Stomach (tissue), 9 donors: ENCODE data around the gene CDYL. TPM values are rescaled to one million over a fixed set of nuclear protein-coding genes. Genes with fewer than 3 reads are reported as not detected.

ENCODE experiments used
- DNase-seq, 2 donors: peaks; one replicate each; pipeline versions ENCODE4 v3.0.0 to v3.0.0-alpha.2; 2013 to 2019
- H3K27ac ChIP-seq, 5 donors: fragments of 200-600 bp in 4 of 5; sonication (generic) in 4 of 5; one replicate each; pipeline ENCODE4 v1.5.1; 2013 to 2019; ENCODE audit warnings: mild to moderate bottlenecking in 1 of 5, moderate library complexity in 1 of 5
- H3K27me3 ChIP-seq, 3 donors: fragments of 200-600 bp; sonication (generic); one replicate each; pipeline ENCODE4 v1.5.1; 2017 to 2019; ENCODE audit warnings: mixed run types in 1 of 3
- H3K36me3 ChIP-seq, 4 donors: fragments of 200-600 bp; sonication (generic); 1 replicate in 3 of 4; 2 replicates in 1 of 4; pipeline ENCODE4 v1.5.1; 2016 to 2019
- H3K4me1 ChIP-seq, 4 donors: fragments of 200-600 bp; sonication (generic); one replicate each; pipeline ENCODE4 v1.5.1; 2016 to 2019
- H3K4me3 ChIP-seq, 4 donors: fragments of 200-600 bp; sonication (generic) in 3 of 4; one replicate each; pipeline ENCODE4 v1.5.1; 2016 to 2019; ENCODE audit warnings: mild to moderate bottlenecking in 1 of 4
- H3K9me3 ChIP-seq, 4 donors: fragments of 200-600 bp; sonication (generic); one replicate each; pipeline ENCODE4 v1.5.1; 2016 to 2019
- EP300 ChIP-seq: sonication (generic); formaldehyde crosslinking; IDR thresholded peaks from one replicate; pipeline ENCODE4 v1.6.1; 2017; ENCODE audit warnings: antibody characterized with exemption
- POLR2A ChIP-seq, 4 donors: fragments of 450-650 bp; IDR thresholded peaks; one replicate each; pipeline ENCODE4 v1.6.1; 2016; ENCODE audit warnings: antibody characterized with exemption in 4 of 4, control low read depth in 2 of 4, mild to moderate bottlenecking in 1 of 4, moderate library complexity in 1 of 4
- POLR2AphosphoS5 ChIP-seq, 3 donors: sonication (generic); formaldehyde crosslinking; IDR thresholded peaks; one replicate each; pipeline ENCODE4 v1.6.1; 2016; ENCODE audit warnings: antibody characterized with exemption in 3 of 3
- WGBS, 5 donors: extraction: QIAGEN DNeasy Blood & Tissue Kit in 3 of 5; methylation state at CpG; one replicate each; pipeline versions ENCODE4 v1.1.5 to v1.1.7; 2013 to 2018; 5-methylcytosine and 5-hydroxymethylcytosine counted together
- intact Hi-C: fragments of 100-400 bp; cut with DNase I; formaldehyde crosslinking; loops from one replicate; pipeline ENCODE4 v1.15.1; 2023; ENCODE audit warnings: low total_unique reads
- polyA plus RNA-seq, 3 donors: library from polyadenylated mRNA; stranded (reverse); fragments of 200-250 nt; gene quantifications; one replicate each; pipeline ENCODE4 v1.2.3, GENCODE V29; 2013
- total RNA-seq, 5 donors: library from RNA; depleted of rRNA; stranded (reverse); fragments of >200 nt; gene quantifications; one replicate each; pipeline versions ENCODE4 v1.1.0 to v1.2.3, GENCODE V29; 2014 to 2016
- TF ChIP-seq, protein P1 (sequence below), 7 experiments: fragments of 450-650 bp in 4 of 7; fragments of 200-600 bp in 3 of 7; sonication (generic) in 3 of 7; IDR thresholded peaks; one replicate each; pipeline ENCODE4 v1.5.1; 2016 to 2019; ENCODE audit warnings: antibody characterized with exemption in 7 of 7, control low read depth in 2 of 7, mild to moderate bottlenecking in 1 of 7
- donor health status: healthy with polysubstance abuse.
- donor health status: Bipolar disorder and iron deficiency.
- donor health status: healthy.

Gene CDYL
- total and polyA plus RNA-seq, 8 donors = 6.2 to 226 (median 18.4) TPM

DNA sequence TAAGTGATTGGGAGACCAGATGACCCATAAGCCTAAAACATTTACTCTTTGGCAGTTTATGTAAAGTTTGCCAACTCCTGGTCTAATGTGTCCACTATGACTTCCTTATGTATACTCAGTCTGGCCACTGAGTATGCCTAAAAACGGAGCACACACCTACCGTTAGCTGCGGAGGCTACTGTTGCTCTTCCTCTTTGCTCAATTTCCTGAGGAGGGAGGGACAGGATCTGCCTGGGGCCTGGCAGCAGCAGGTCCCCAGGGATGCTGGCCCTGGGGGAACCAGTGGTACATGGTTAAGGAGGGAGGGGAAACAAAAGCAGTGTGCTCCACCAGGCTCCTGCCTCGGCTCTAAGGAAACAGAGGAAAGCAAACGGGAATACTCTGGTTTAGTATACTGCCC lies 113.5 kb downstream of the CDYL start:
- Histone ChIP-seq H3K27ac (no peak overlapping the region), H3K27me3 (no peaks in the 10 kb centered on the region), H3K36me3 (peaks cover 6 to 31% (median 29%) of the 10 kb centered on the region in 4 donors), H3K4me1 (peaks cover 0 to 3% (median 0%) of the 10 kb centered on the region in 4 donors), H3K4me3 (no peak overlapping the region), H3K9me3 (no peaks in the 10 kb centered on the region)
- no peak for TF ChIP-seq POLR2AphosphoS5 (IDR thresholded peaks at IDR 0.05)
- TF ChIP-seq, protein P1, sequence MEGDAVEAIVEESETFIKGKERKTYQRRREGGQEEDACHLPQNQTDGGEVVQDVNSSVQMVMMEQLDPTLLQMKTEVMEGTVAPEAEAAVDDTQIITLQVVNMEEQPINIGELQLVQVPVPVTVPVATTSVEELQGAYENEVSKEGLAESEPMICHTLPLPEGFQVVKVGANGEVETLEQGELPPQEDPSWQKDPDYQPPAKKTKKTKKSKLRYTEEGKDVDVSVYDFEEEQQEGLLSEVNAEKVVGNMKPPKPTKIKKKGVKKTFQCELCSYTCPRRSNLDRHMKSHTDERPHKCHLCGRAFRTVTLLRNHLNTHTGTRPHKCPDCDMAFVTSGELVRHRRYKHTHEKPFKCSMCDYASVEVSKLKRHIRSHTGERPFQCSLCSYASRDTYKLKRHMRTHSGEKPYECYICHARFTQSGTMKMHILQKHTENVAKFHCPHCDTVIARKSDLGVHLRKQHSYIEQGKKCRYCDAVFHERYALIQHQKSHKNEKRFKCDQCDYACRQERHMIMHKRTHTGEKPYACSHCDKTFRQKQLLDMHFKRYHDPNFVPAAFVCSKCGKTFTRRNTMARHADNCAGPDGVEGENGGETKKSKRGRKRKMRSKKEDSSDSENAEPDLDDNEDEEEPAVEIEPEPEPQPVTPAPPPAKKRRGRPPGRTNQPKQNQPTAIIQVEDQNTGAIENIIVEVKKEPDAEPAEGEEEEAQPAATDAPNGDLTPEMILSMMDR (IDR thresholded peaks at IDR 0.05) = no peak
- intact Hi-C loops = no loop called here
- no peak for DNase-seq
- 62 to 78% (median 72%) methylated on average over 5 of the region's 5 CpGs for WGBS, 5 donors

DNA sequence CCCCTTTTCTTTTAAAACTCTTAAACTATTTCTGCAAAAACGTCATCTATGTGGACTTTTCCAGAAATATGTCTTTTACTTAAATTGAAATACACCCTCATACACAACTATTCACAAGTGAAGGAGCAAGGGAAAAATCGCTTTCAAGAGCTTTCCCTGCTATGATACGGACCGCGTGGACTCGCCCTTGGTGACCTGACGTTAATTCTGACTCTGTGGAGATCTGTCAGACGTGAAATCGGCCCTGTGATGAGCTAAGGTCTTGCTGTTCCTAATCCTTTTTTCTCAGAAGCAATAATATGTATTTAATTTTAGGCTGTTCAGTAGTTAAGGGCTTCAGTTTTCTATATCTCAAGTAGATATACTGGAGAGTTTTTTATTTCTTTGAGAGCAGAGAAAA lies 114.0 kb downstream of the CDYL start:
- Histone ChIP-seq H3K27me3 (no peaks in the 10 kb centered on the region), H3K9me3 (no peaks in the 10 kb centered on the region), H3K4me3 (no peak overlapping the region), H3K4me1 (peaks cover 0 to 3% (median 0%) of the 10 kb centered on the region in 4 donors), H3K36me3 (peaks cover 6 to 31% (median 29%) of the 10 kb centered on the region in 4 donors), H3K27ac (no peak overlapping the region)
- 92 to 97% (median 93%) methylated on average over 9 of the region's 9 CpGs for WGBS, 5 donors
- DNase-seq = no peak
- intact Hi-C loops = no loop called here
- TF ChIP-seq POLR2A (IDR thresholded peaks at IDR 0.05) (no peak), EP300 (no peak), POLR2AphosphoS5 (IDR thresholded peaks at IDR 0.05) (no peak)
- TF ChIP-seq, protein P1 (IDR thresholded peaks at IDR 0.05) = no peak

DNA sequence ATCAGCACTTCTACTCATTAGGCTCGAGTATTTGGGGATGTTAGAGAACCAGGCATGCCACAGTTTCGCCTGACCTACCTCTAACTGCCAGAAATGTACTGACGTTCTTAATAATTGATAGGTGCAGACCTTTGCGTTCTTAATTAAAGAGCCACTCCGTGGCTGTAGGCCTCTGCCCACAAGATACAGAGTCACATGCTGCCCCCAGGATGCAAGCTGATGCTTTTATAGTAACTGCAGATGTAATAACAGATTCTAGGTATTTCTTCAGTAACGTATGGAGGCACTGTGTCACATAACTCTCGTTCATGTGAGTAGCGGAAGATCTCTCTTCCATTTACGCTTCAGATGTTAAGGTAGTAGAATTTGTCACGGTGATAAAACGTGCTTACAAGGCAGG lies 114.4 kb downstream of the CDYL start:
- 92 to 96% (median 95%) methylated on average over 11 of the region's 11 CpGs for WGBS, 5 donors
- no peak overlapping the region for H3K27ac ChIP-seq
- H3K9me3 ChIP-seq = no peaks in the 10 kb centered on the region
- H3K4me1 ChIP-seq = peaks cover 0 to 3% (median 0%) of the 10 kb centered on the region in 4 donors
- H3K4me3 ChIP-seq = no peak overlapping the region
- TF ChIP-seq, protein P1 (IDR thresholded peaks at IDR 0.05) = no peak
- no peak for TF ChIP-seq POLR2A (IDR thresholded peaks at IDR 0.05)
- no peak for TF ChIP-seq EP300
- TF ChIP-seq POLR2AphosphoS5 (IDR thresholded peaks at IDR 0.05) = no peak
- no peak for DNase-seq
- H3K27me3 ChIP-seq = no peaks in the 10 kb centered on the region
- intact Hi-C loops = no loop called here
- H3K36me3 ChIP-seq = peaks cover 6 to 31% (median 30%) of the 10 kb centered on the region in 4 donors

DNA sequence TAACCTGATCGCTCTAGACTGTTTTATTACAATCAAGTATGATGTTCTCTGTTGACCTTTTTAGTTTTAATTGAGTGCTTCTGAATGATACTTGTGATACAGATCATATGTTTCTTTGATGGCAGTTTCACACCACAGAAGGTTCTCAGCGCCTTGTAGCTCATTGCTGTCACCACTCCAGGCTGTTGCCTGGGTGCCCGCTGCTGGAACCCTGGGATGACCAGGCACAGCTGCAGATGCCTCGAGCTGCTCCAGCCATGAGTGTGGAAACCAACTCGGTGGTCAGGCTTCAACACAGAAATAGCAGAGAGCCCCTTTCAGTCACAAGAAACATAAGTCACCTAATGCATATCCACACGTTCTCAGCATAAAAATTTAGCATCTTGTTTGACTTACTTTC lies 114.9 kb downstream of the CDYL start:
- H3K27ac ChIP-seq = no peak overlapping the region
- intact Hi-C loops = no loop called here

More for the DNA sequence above, 114.9 kb downstream of the CDYL start:
- peaks cover 0 to 3% (median 0%) of the 10 kb centered on the region in 4 donors for H3K4me1 ChIP-seq
- no peak for DNase-seq
- TF ChIP-seq, protein P1 (IDR thresholded peaks at IDR 0.05) = no peak
- TF ChIP-seq POLR2A (IDR thresholded peaks at IDR 0.05) (no peak), EP300 (no peak), POLR2AphosphoS5 (IDR thresholded peaks at IDR 0.05) (no peak)
- no peak overlapping the region for H3K4me3 ChIP-seq
- 95 to 97% (median 97%) methylated on average over 6 of the region's 6 CpGs for WGBS, 5 donors
- H3K9me3 ChIP-seq = no peaks in the 10 kb centered on the region
- H3K27me3 ChIP-seq = no peaks in the 10 kb centered on the region
- peaks cover 6 to 35% (median 35%) of the 10 kb centered on the region in 4 donors for H3K36me3 ChIP-seq
